ENCODE data around the gene NATD1.

The NATD1 gene

GRCh38 chr17:21190078-21190477, 63.1 kb downstream of the NATD1 start:
- H3K4me3 ChIP-seq (ENCODE audit: low read length, poor library complexity, severe bottlenecking), result no peak overlapping the region
- no peak overlapping the region for H3K4me2 ChIP-seq (ENCODE audit: low read depth, low read length, poor library complexity, severe bottlenecking)
- no peaks in the 10 kb centered on the region for H3K4me1 ChIP-seq (ENCODE audit: insufficient read depth, low read length, poor library complexity, severe bottlenecking)
- no peaks in the 10 kb centered on the region for H3K9me2 ChIP-seq (replicated peaks; ENCODE audit: low read depth, low read length)
- H3F3A ChIP-seq (ENCODE audit: low read depth), result no peaks in the 10 kb centered on the region
- H4K20me1 ChIP-seq (ENCODE audit: insufficient read depth, low read length, poor library complexity, severe bottlenecking), result no peaks in the 10 kb centered on the region
- H2AFZ ChIP-seq (ENCODE audit: low read length), result no peak overlapping the region
- H3K79me2 ChIP-seq (ENCODE audit: insufficient read depth, low read length), result no peaks in the 10 kb centered on the region
- H3K36me3 ChIP-seq (ENCODE audit: insufficient read depth, low read length), result peaks cover 19% of the 10 kb centered on the region; the same call in 1 of the 2 replicates
- H3K9me3 ChIP-seq (ENCODE audit: insufficient read depth, low read depth, low read length), result no peaks in the 10 kb centered on the region
- no peak for TF ChIP-seq EZH2phosphoT487 (IDR thresholded peaks at IDR 0.05; ENCODE audit: borderline replicate concordance)
- no peak for TF ChIP-seq CTCF (conservative IDR thresholded peaks at IDR 0.05; ENCODE audit: low read length)
- no peaks in the 10 kb centered on the region for H3K27me3 ChIP-seq (ENCODE audit: insufficient read depth, low read length, poor library complexity, severe bottlenecking)
- no peak overlapping the region for H3K9ac ChIP-seq (ENCODE audit: low read depth, low read length, poor library complexity, severe bottlenecking)

- no peak for TF ChIP-seq EZH2phosphoT487 (IDR thresholded peaks at IDR 0.05; ENCODE audit: borderline replicate concordance)
These were observed 63.8 kb downstream of the NATD1 start for GRCh38 chr17:21189361-21189760.

More at GRCh38 chr17:21189361-21189760, 63.8 kb downstream of the NATD1 start:
- no peaks in the 10 kb centered on the region for H3K79me2 ChIP-seq (ENCODE audit: insufficient read depth, low read length)
- no peaks in the 10 kb centered on the region for H3F3A ChIP-seq (ENCODE audit: low read depth)
- H3K4me3 ChIP-seq (ENCODE audit: low read length, poor library complexity, severe bottlenecking), result no peak overlapping the region
- no peak overlapping the region for H2AFZ ChIP-seq (ENCODE audit: low read length)
- H3K9ac ChIP-seq (ENCODE audit: low read depth, low read length, poor library complexity, severe bottlenecking), result no peak overlapping the region
- H3K27me3 ChIP-seq (ENCODE audit: insufficient read depth, low read length, poor library complexity, severe bottlenecking), result no peaks in the 10 kb centered on the region
- no peaks in the 10 kb centered on the region for H4K20me1 ChIP-seq (ENCODE audit: insufficient read depth, low read length, poor library complexity, severe bottlenecking)
- H3K9me2 ChIP-seq (replicated peaks; ENCODE audit: low read depth, low read length), result no peaks in the 10 kb centered on the region
- H3K36me3 ChIP-seq (ENCODE audit: insufficient read depth, low read length), result peaks cover 20% of the 10 kb centered on the region; the same call in 1 of the 2 replicates
- H3K4me2 ChIP-seq (ENCODE audit: low read depth, low read length, poor library complexity, severe bottlenecking), result no peak overlapping the region
- no peaks in the 10 kb centered on the region for H3K9me3 ChIP-seq (ENCODE audit: insufficient read depth, low read depth, low read length)
- H3K4me1 ChIP-seq (ENCODE audit: insufficient read depth, low read length, poor library complexity, severe bottlenecking), result no peaks in the 10 kb centered on the region
